Measurements from ENCODE around the gene ATP1A4. TPM values are rescaled to one million over a fixed set of nuclear protein-coding genes. Genes with fewer than 3 reads are reported as not detected.

ATP1A4 gene
- total and polyA plus RNA-seq, 9 of the 15 experiments (the other 6 are each of a cell fraction or from before 2014, with no cell fraction given) = 0.07 TPM; not detected in 8

- no peak overlapping the region for H3K9ac ChIP-seq (ENCODE audit: insufficient read depth in 1 of 2, low read depth in 2 of 2, low read length in 2 of 2)
- peaks cover 13 to 30% of the 10 kb centered on the region in 2 experiments; a peak in 4 of 5 replicates for H3K27me3 ChIP-seq (ENCODE audit: control insufficient read depth in 2 of 2, insufficient read depth in 2 of 2, low read length in 2 of 2)
- ChIA-PET POLR2A (interaction anchor here (0.6 kb wide), 2 partner anchors 19 to 116 kb away, joined by 3 read pairs; no protein-coding TSS in a partner anchor), CTCF (ENCODE audit: low intra/inter-chr PET ratio) (no interaction called here)
- H3K79me2 ChIP-seq (ENCODE audit: control insufficient read depth, insufficient read depth, low read length) = no peaks in the 10 kb centered on the region
- DNase-seq (ENCODE audit: extremely low read depth in 1 of 4, low spot score in 3 of 4) (no peak), ATAC-seq (no peak), FAIRE-seq (no peak)
- H3K4me1 ChIP-seq (replicated peaks in 1 of 2; ENCODE audit: control insufficient read depth in 2 of 2, insufficient read depth in 2 of 2, low read length in 2 of 2) = no peaks in the 10 kb centered on the region
- H2AFZ ChIP-seq (ENCODE audit: low read depth, low read length) = no peak overlapping the region
- 23% methylated on average over 14 of the region's 14 CpGs for WGBS (ENCODE audit: insufficient coverage, low coverage, missing lambda C conversion rate)
- no peak overlapping the region for H3K4me2 ChIP-seq (ENCODE audit: insufficient read depth, low read length)
- no peaks in the 10 kb centered on the region for H3K36me3 ChIP-seq (ENCODE audit: control insufficient read depth, insufficient read depth, low read length)
- in situ Hi-C loops (cut with MboI) (no loop called here), intact Hi-C loops (cut with micrococcal nuclease) (no loop called here)
- H3K9me3 ChIP-seq (replicated peaks; ENCODE audit: control insufficient read depth, insufficient read depth, low read depth, low read length) = no peaks in the 10 kb centered on the region
- no peak overlapping the region for H3K27ac ChIP-seq (ENCODE audit: extremely low read depth, low read depth, low read length)
- no peaks in the 10 kb centered on the region for H3K9me1 ChIP-seq (ENCODE audit: control insufficient read depth, insufficient read depth, low read length)
- no peaks in the 10 kb centered on the region for H4K20me1 ChIP-seq (replicated peaks; ENCODE audit: control insufficient read depth, insufficient read depth, low read length)
- BruUV-seq (replicated peaks) = no TSS peak
- no peak overlapping the region for H3K4me3 ChIP-seq
- TF ChIP-seq CREB3 (tag; conservative IDR thresholded peaks at IDR 0.05; ENCODE audit: low read depth) (no peak), ZNF551 (CRISPR knock-in tag; IDR thresholded peaks at IDR 0.05) (no peak), SP1 (CRISPR knock-in tag; IDR thresholded peaks at IDR 0.05) (no peak), NFXL1 (CRISPR knock-in tag; IDR thresholded peaks at IDR 0.05) (no peak), ZNF407 (IDR thresholded peaks at IDR 0.05; ENCODE audit: low read depth) (no peak), ZNF695 (CRISPR knock-in tag; IDR thresholded peaks at IDR 0.05) (no peak), ZNF263 (CRISPR knock-in tag; IDR thresholded peaks at IDR 0.05; ENCODE audit: borderline replicate concordance) (no peak), E2F8 (IDR thresholded peaks at IDR 0.05; ENCODE audit: low read depth, partially characterized antibody) (no peak), E2F4 (CRISPR knock-in tag; IDR thresholded peaks at IDR 0.05; ENCODE audit: low read depth) (no peak)
These were observed 5.3 kb upstream of the ATP1A4 start for GRCh38 chr1:160146107-160146506.

Measured in K562 (cell line).